Mesenchymal stem cell (in vitro differentiated cells and primary cell): ENCODE data around the gene AFF2.

ENCODE experiments used
- DNase-seq: peaks from one replicate; pipeline ENCODE4 v3.0.0-alpha.2; 2013
- H2AFZ ChIP-seq: one replicate; pipeline ENCODE4 v1.6.1; 2013; ENCODE audit warnings: low read depth, mild to moderate bottlenecking, control low read depth, inconsistent platforms, low read length, moderate library complexity
- H2AK5ac ChIP-seq: 2 replicates; pipeline ENCODE4 v1.6.1; 2013; ENCODE audit warnings: low read length, moderate library complexity, mild to moderate bottlenecking, inconsistent platforms; ENCODE audit not compliant: severe bottlenecking
- H2BK120ac ChIP-seq: one replicate; pipeline ENCODE4 v1.6.1; 2013; ENCODE audit warnings: low read depth, mild to moderate bottlenecking, inconsistent platforms, low read length, moderate library complexity
- H2BK12ac ChIP-seq, 2 experiments: one replicate each; pipeline ENCODE4 v1.6.1; 2013; ENCODE audit warnings: inconsistent platforms in 2 of 2, low read length in 2 of 2, mild to moderate bottlenecking in 2 of 2, moderate library complexity in 2 of 2, control low read depth in 1 of 2
- H2BK15ac ChIP-seq: one replicate; pipeline ENCODE4 v1.6.1; 2013; ENCODE audit warnings: mild to moderate bottlenecking, low read depth, inconsistent platforms; ENCODE audit not compliant: poor library complexity, severe bottlenecking
- H2BK5ac ChIP-seq: 2 replicates; pipeline ENCODE4 v1.6.1; 2013; ENCODE audit warnings: low read depth, mild to moderate bottlenecking, low read length, control low read depth, inconsistent platforms; ENCODE audit not compliant: poor library complexity, severe bottlenecking
- H3K14ac ChIP-seq, 2 experiments: one replicate each; pipeline ENCODE4 v1.6.1; 2013; ENCODE audit warnings: inconsistent platforms in 2 of 2, low read length in 2 of 2, control low read depth in 1 of 2, mild to moderate bottlenecking in 1 of 2, moderate library complexity in 1 of 2
- H3K18ac ChIP-seq, 2 experiments: one replicate each; pipeline ENCODE4 v1.6.1; 2013; ENCODE audit warnings: inconsistent platforms in 2 of 2, low read length in 2 of 2, control low read depth in 1 of 2, low read depth in 1 of 2, mild to moderate bottlenecking in 1 of 2
- H3K23ac ChIP-seq, 2 experiments: one replicate each; pipeline ENCODE4 v1.6.1; 2013; ENCODE audit warnings: inconsistent platforms in 2 of 2, low read length in 2 of 2, mild to moderate bottlenecking in 2 of 2, moderate library complexity in 2 of 2, control low read depth in 1 of 2
- H3K27ac ChIP-seq: 2 replicates; pipeline ENCODE4 v1.5.1; 2013; ENCODE audit warnings: mild to moderate bottlenecking, moderate library complexity, low read length, control low read depth, inconsistent platforms; ENCODE audit not compliant: poor library complexity, severe bottlenecking
- H3K27me3 ChIP-seq, 2 experiments: 2 replicates each; pipeline versions ENCODE4 v1.6.1 to v1.7.0; 2013; ENCODE audit warnings: low read length in 2 of 2, mild to moderate bottlenecking in 2 of 2, moderate library complexity in 2 of 2, control low read depth in 1 of 2, inconsistent platforms in 1 of 2; ENCODE audit not compliant: control insufficient read depth in 1 of 2, insufficient read depth in 1 of 2
- H3K36me3 ChIP-seq, 2 experiments: 2 replicates each; pipeline versions ENCODE4 v1.6.1 to v1.7.0; 2013; ENCODE audit warnings: low read length in 2 of 2, control low read depth in 1 of 2, inconsistent platforms in 1 of 2, low read depth in 1 of 2, mild to moderate bottlenecking in 1 of 2; ENCODE audit not compliant: insufficient read depth in 2 of 2, control insufficient read depth in 1 of 2
- H3K4ac ChIP-seq, 2 experiments: one replicate each; pipeline ENCODE4 v1.6.1; 2013; ENCODE audit warnings: inconsistent platforms in 2 of 2, low read length in 2 of 2, mild to moderate bottlenecking in 2 of 2, moderate library complexity in 2 of 2, control low read depth in 1 of 2, low read depth in 1 of 2
- H3K4me1 ChIP-seq: 2 replicates; pipeline ENCODE4 v1.6.1; 2013; ENCODE audit warnings: low read depth, low read length, control low read depth; ENCODE audit not compliant: control insufficient read depth, insufficient read depth
- H3K4me2 ChIP-seq: 2 replicates; pipeline ENCODE4 v1.6.1; 2013; ENCODE audit warnings: low read length, mild to moderate bottlenecking, inconsistent platforms; ENCODE audit not compliant: poor library complexity, severe bottlenecking
- H3K4me3 ChIP-seq, 2 experiments: 2 replicates each; pipeline versions ENCODE4 v1.5.1 to v1.7.0; 2013; ENCODE audit warnings: low read length in 2 of 2, mild to moderate bottlenecking in 2 of 2, control low read depth in 1 of 2, low read depth in 1 of 2; ENCODE audit not compliant: insufficient read depth in 1 of 2
- H3K79me1 ChIP-seq: replicated peaks from 2 replicates; pipeline ENCODE4 v1.6.1; 2013; ENCODE audit warnings: mild to moderate bottlenecking, control low read depth, low read length, inconsistent platforms; ENCODE audit not compliant: poor library complexity, severe bottlenecking
- H3K9ac ChIP-seq: 2 replicates; pipeline ENCODE4 v1.7.0; 2013; ENCODE audit warnings: mild to moderate bottlenecking, low read length, moderate library complexity
- H3K9me3 ChIP-seq: 2 replicates; pipeline ENCODE4 v1.7.0; 2013; ENCODE audit warnings: mild to moderate bottlenecking, low read length; ENCODE audit not compliant: control insufficient read depth
- H4K8ac ChIP-seq: one replicate; pipeline ENCODE4 v1.6.1; 2013; ENCODE audit warnings: inconsistent platforms, mild to moderate bottlenecking, low read length, moderate library complexity
- H4K91ac ChIP-seq: one replicate; pipeline ENCODE4 v1.6.1; 2013; ENCODE audit warnings: mild to moderate bottlenecking, low read length, inconsistent platforms
- WGBS: methylation state at CpG from one replicate; pipeline ENCODE4 v1.1.7; 2013; ENCODE audit warnings: mixed read lengths; 5-methylcytosine and 5-hydroxymethylcytosine counted together

AFF2 gene

GRCh38 chrX:148577741-148578140 is 77.3 kb downstream of the AFF2 start:
- H3K9me3 ChIP-seq, result peaks cover 2% of the 10 kb centered on the region
- no peak overlapping the region for H2BK5ac ChIP-seq
- H3K4me1 ChIP-seq, result no peaks in the 10 kb centered on the region
- no peak for DNase-seq
- H3K4me2 ChIP-seq, result no peak overlapping the region
- no peaks in the 10 kb centered on the region for H3K36me3 ChIP-seq
- H3K4me3 ChIP-seq, result no peak overlapping the region
- no peak overlapping the region for H3K9ac ChIP-seq
- H3K4ac ChIP-seq, result no peak overlapping the region
- H3K27me3 ChIP-seq, result no peaks in the 10 kb centered on the region
- H3K18ac ChIP-seq, result no peak overlapping the region
- H2BK15ac ChIP-seq, result no peak overlapping the region
- H4K91ac ChIP-seq, result no peak overlapping the region
- no peak overlapping the region for H3K23ac ChIP-seq
- H3K79me1 ChIP-seq, result no peaks in the 10 kb centered on the region
- H3K27ac ChIP-seq, result no peak overlapping the region
- H2AK5ac ChIP-seq, result no peak overlapping the region
- 96% methylated on average over 3 of the region's 3 CpGs for WGBS
- no peak overlapping the region for H2AFZ ChIP-seq
- H4K8ac ChIP-seq, result no peak overlapping the region
- no peak overlapping the region for H3K14ac ChIP-seq
- H2BK120ac ChIP-seq, result no peak overlapping the region
- H2BK12ac ChIP-seq, result no peak overlapping the region

GRCh38 chrX:148580016-148580415 is 79.6 kb downstream of the AFF2 start:
- Histone ChIP-seq H3K79me1 (no peaks in the 10 kb centered on the region), H3K4ac (no peak overlapping the region), H2AFZ (no peak overlapping the region), H3K18ac (no peak overlapping the region), H2BK15ac (no peak overlapping the region), H3K4me1 (no peaks in the 10 kb centered on the region), H3K27me3 (no peaks in the 10 kb centered on the region), H3K27ac (no peak overlapping the region), H3K4me2 (no peak overlapping the region), H3K4me3 (no peak overlapping the region), H2BK120ac (no peak overlapping the region), H3K14ac (no peak overlapping the region), H3K23ac (no peak overlapping the region), H3K9me3 (peaks cover 3% of the 10 kb centered on the region), H2BK12ac (no peak overlapping the region), H3K36me3 (no peaks in the 10 kb centered on the region), H3K9ac (no peak overlapping the region), H4K8ac (no peak overlapping the region), H2BK5ac (no peak overlapping the region), H2AK5ac (no peak overlapping the region), H4K91ac (no peak overlapping the region)
- WGBS, result no CpG with 5 or more reads among the region's 1 CpG
- no peak for DNase-seq

GRCh38 chrX:148582353-148582752 is 81.9 kb downstream of the AFF2 start:
- Histone ChIP-seq H2BK12ac (no peak overlapping the region), H4K8ac (no peak overlapping the region), H3K4me3 (no peak overlapping the region), H2BK5ac (no peak overlapping the region), H2AK5ac (no peak overlapping the region), H3K36me3 (no peaks in the 10 kb centered on the region), H3K14ac (no peak overlapping the region), H3K9me3 (peaks cover 3% of the 10 kb centered on the region), H3K9ac (no peak overlapping the region), H3K27ac (no peak overlapping the region), H4K91ac (no peak overlapping the region), H3K4me2 (no peak overlapping the region), H3K27me3 (no peaks in the 10 kb centered on the region), H2BK120ac (no peak overlapping the region), H3K4ac (no peak overlapping the region), H3K79me1 (no peaks in the 10 kb centered on the region), H3K23ac (no peak overlapping the region), H2AFZ (no peak overlapping the region), H3K4me1 (no peaks in the 10 kb centered on the region), H3K18ac (no peak overlapping the region), H2BK15ac (no peak overlapping the region)
- no peak for DNase-seq

GRCh38 chrX:148588649-148589310 is 88.4 kb downstream of the AFF2 start:
- no peak overlapping the region for H2BK5ac ChIP-seq
- no peak overlapping the region for H3K4me3 ChIP-seq
- no peak overlapping the region for H3K14ac ChIP-seq
- H3K79me1 ChIP-seq, result no peaks in the 10 kb centered on the region
- no peak overlapping the region for H2BK12ac ChIP-seq
- no peaks in the 10 kb centered on the region for H3K4me1 ChIP-seq
- no peak overlapping the region for H3K27ac ChIP-seq
- no peak for DNase-seq
- H2BK15ac ChIP-seq, result no peak overlapping the region
- H3K36me3 ChIP-seq, result no peaks in the 10 kb centered on the region
- H3K23ac ChIP-seq, result no peak overlapping the region
- no peak overlapping the region for H2AFZ ChIP-seq
- H3K9me3 ChIP-seq, result no peaks in the 10 kb centered on the region
- H2BK120ac ChIP-seq, result no peak overlapping the region
- no peak overlapping the region for H3K18ac ChIP-seq
- no peak overlapping the region for H4K8ac ChIP-seq
- no peak overlapping the region for H3K4ac ChIP-seq
- H3K27me3 ChIP-seq, result no peaks in the 10 kb centered on the region
- WGBS, result 67% methylated on average over 1 of the region's 6 CpGs
- no peak overlapping the region for H2AK5ac ChIP-seq
- no peak overlapping the region for H3K9ac ChIP-seq
- H3K4me2 ChIP-seq, result no peak overlapping the region
- no peak overlapping the region for H4K91ac ChIP-seq
